GM23338 (cell line): ENCODE data around the gene YBEY. TPM values are rescaled to one million over a fixed set of nuclear protein-coding genes. Genes with fewer than 3 reads are reported as not detected.
A peak's percentile ranks its signal among the peaks of the same experiment; 100 is the strongest.
"Not testable (repeated sequence)": the region's sequence is repeated elsewhere in the genome, so short reads cannot be mapped to it uniquely, and the experiment has no call there.

Experiments
- ATAC-seq: fragments of 200-7000 bp; cut with Tn5 transposase; 3 replicates; pipeline ENCODE4 v1.9.1; 2020
- DNase-seq: peaks from one replicate; pipeline ENCODE4 v3.0.0-alpha.2; 2015; ENCODE audit warnings: low spot score
- H2AFZ ChIP-seq: fragments of 200-600 bp; sonication (generic); 2 replicates; pipeline ENCODE4 v1.8.0; 2016; ENCODE audit warnings: antibody characterized with exemption, mild to moderate bottlenecking, moderate library complexity
- H3F3A ChIP-seq: fragments of 200-600 bp; sonication (generic); replicated peaks from 2 replicates; pipeline ENCODE4 v1.8.0; 2017; ENCODE audit warnings: antibody characterized with exemption, mixed run types, low read depth
- H3K27ac ChIP-seq: fragments of 200-600 bp; sonication (generic); 2 replicates; pipeline ENCODE4 v1.6.1; 2016; ENCODE audit warnings: low read depth
- H3K27me3 ChIP-seq: fragments of 200-600 bp; sonication (generic); 2 replicates; pipeline ENCODE4 v1.8.0; 2016; ENCODE audit warnings: mild to moderate bottlenecking, mixed run types, moderate library complexity; ENCODE audit not compliant: insufficient read depth
- H3K36me3 ChIP-seq: fragments of 200-600 bp; sonication (generic); 2 replicates; pipeline ENCODE4 v1.8.0; 2016; ENCODE audit warnings: mild to moderate bottlenecking; ENCODE audit not compliant: insufficient read depth
- H3K4me1 ChIP-seq: fragments of 200-600 bp; sonication (generic); 2 replicates; pipeline ENCODE4 v1.8.0; 2016; ENCODE audit warnings: mild to moderate bottlenecking, moderate library complexity; ENCODE audit not compliant: insufficient read depth
- H3K4me2 ChIP-seq: fragments of 200-600 bp; sonication (generic); 2 replicates; pipeline ENCODE4 v1.7.1; 2017; ENCODE audit warnings: mixed run types
- H3K4me3 ChIP-seq: fragments of 200-600 bp; sonication (generic); 2 replicates; pipeline ENCODE4 v1.6.1; 2016; ENCODE audit warnings: mixed run types
- H3K79me2 ChIP-seq: fragments of 200-600 bp; sonication (generic); replicated peaks from 2 replicates; pipeline ENCODE4 v1.8.0; 2017; ENCODE audit warnings: mild to moderate bottlenecking; ENCODE audit not compliant: insufficient read depth
- H3K9me2 ChIP-seq: fragments of 200-600 bp; sonication (generic); 2 replicates; pipeline ENCODE4 v1.8.0; 2017; ENCODE audit not compliant: insufficient read depth
- H4K20me1 ChIP-seq: fragments of 200-600 bp; sonication (generic); replicated peaks from 2 replicates; pipeline ENCODE4 v1.8.0; 2017; ENCODE audit warnings: mild to moderate bottlenecking; ENCODE audit not compliant: insufficient read depth
- H3K27ac Mint-ChIP-seq: 2 replicates; pipeline ENCODE4 v1.8.0; 2020; ENCODE audit warnings: inconsistent platforms, mild to moderate bottlenecking, moderate library complexity, mixed read lengths
- H3K27me3 Mint-ChIP-seq: 3 replicates; pipeline ENCODE4 v1.8.0; 2022; ENCODE audit warnings: low read depth, mild to moderate bottlenecking, moderate library complexity, mixed read lengths, inconsistent platforms; ENCODE audit not compliant: insufficient read depth, poor library complexity
- H3K36me3 Mint-ChIP-seq: 3 replicates; pipeline ENCODE4 v1.8.0; 2021; ENCODE audit warnings: low read depth, mild to moderate bottlenecking, inconsistent platforms, moderate library complexity, mixed read lengths
- H3K4me1 Mint-ChIP-seq: 3 replicates; pipeline ENCODE4 v1.8.0; 2020; ENCODE audit warnings: mild to moderate bottlenecking, inconsistent platforms, mixed read lengths
- H3K4me3 Mint-ChIP-seq: 3 replicates; pipeline ENCODE4 v1.8.0; 2021; ENCODE audit warnings: moderate library complexity, mild to moderate bottlenecking, inconsistent platforms, mixed read lengths
- H3K9me3 Mint-ChIP-seq: 3 replicates; pipeline ENCODE4 v1.8.0; 2020; ENCODE audit warnings: moderate library complexity, mild to moderate bottlenecking, inconsistent platforms, mixed read lengths
- CREB1 ChIP-seq: fragments of 250-450 bp; sonication (Bioruptor Pico); IDR thresholded peaks from 2 replicates; pipeline ENCODE4 v1.5.0; 2020; ENCODE audit warnings: low read depth, mild to moderate bottlenecking, moderate library complexity
- CTCF ChIP-seq, 2 experiments: fragments of 200-600 bp in 1 of 2; sonication (generic) in 1 of 2; conservative IDR thresholded peaks; 2 replicates each; pipeline versions ENCODE4 v1.5.1 to v1.6.1; 2016 to 2017; ENCODE audit warnings: antibody characterized with exemption in 2 of 2, low read depth in 2 of 2, mild to moderate bottlenecking in 2 of 2, moderate library complexity in 1 of 2
- ETS1 ChIP-seq: IDR thresholded peaks from 2 replicates; pipeline ENCODE4 v1.6.1; 2016; ENCODE audit warnings: antibody characterized with exemption
- EZH2 ChIP-seq: fragments of 200-600 bp; sonication (generic); IDR thresholded peaks from one replicate; pipeline ENCODE4 v1.8.0; 2017; ENCODE audit warnings: antibody characterized with exemption, mild to moderate bottlenecking, low read depth; ENCODE audit not compliant: unreplicated experiment
- EZH2phosphoT487 ChIP-seq: fragments of 200-600 bp; sonication (generic); IDR thresholded peaks from one replicate; pipeline ENCODE4 v1.8.1; 2018; ENCODE audit warnings: antibody characterized with exemption; ENCODE audit not compliant: unreplicated experiment
- JUNB ChIP-seq: IDR thresholded peaks from one replicate; pipeline ENCODE4 v1.6.1; 2016; ENCODE audit warnings: antibody characterized with exemption; ENCODE audit not compliant: unreplicated experiment
- NANOG ChIP-seq: IDR thresholded peaks from 2 replicates; pipeline ENCODE4 v1.6.1; 2016; ENCODE audit warnings: antibody characterized with exemption, borderline replicate concordance
- STAT1 ChIP-seq: IDR thresholded peaks from one replicate; pipeline ENCODE4 v1.6.1; 2016; ENCODE audit warnings: antibody characterized with exemption; ENCODE audit not compliant: unreplicated experiment
- ZNF114 ChIP-seq: fragments of 250-450 bp; sonication (Bioruptor Pico); IDR thresholded peaks from 2 replicates; pipeline ENCODE4 v1.5.0; 2020; ENCODE audit warnings: mild to moderate bottlenecking, moderate library complexity
- ZNF331 ChIP-seq: fragments of 250-450 bp; sonication (Bioruptor Pico); IDR thresholded peaks from 2 replicates; pipeline ENCODE4 v1.5.0; 2020; ENCODE audit warnings: low read depth, mild to moderate bottlenecking, moderate library complexity
- polyA plus RNA-seq: library from polyadenylated mRNA; unstranded; fragments of >200 nt; fragmentation: Nextera tagmentation; extraction: Ambion mirVana; gene quantifications from 2 replicates; pipeline ENCODE4 v1.2.1, GENCODE V29; 2016
- total RNA-seq: library from RNA; depleted of rRNA; stranded (reverse); fragments of >200 nt; shearing (Covaris generic); gene quantifications from 2 replicates; pipeline ENCODE4 v1.2.3, GENCODE V29; 2014

YBEY gene
- total and polyA plus RNA-seq, 2 experiments from 2014 or later = 28.1 to 31.8 TPM

DNA sequence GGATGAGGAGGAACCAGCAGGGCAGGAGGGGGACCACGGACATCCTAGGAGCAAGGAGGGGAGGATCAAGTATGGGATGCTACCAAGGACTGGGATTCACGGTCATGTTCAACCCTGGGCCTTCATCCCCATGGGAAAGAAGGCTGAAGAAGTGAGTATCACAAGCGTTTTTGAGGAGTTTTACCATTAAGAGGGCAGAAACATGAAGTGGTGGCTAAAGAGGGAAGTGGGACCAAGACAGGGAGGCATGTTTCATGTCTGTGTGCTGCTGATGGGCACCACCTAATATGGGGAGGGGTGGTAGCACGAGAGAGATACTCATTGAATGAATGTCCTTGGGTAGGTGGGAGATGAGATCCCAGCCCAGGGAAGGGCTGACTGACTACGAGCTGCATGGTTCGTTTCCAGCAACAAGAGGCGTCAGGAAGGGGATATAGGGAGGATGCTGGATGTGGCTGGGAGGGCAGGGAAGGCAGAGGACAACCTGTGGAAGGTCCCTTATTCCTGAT is 46.3 kb upstream of the YBEY start:
- Histone ChIP-seq H3F3A (peaks cover 34% of the 10 kb centered on the region), H3K79me2 (peaks cover 11% of the 10 kb centered on the region), H4K20me1 (peaks cover 29% of the 10 kb centered on the region; the same call in 1 of the 2 replicates), H3K4me1 (no peaks in the 10 kb centered on the region), H3K27me3 (no peaks in the 10 kb centered on the region), H3K9me2 (no peaks in the 10 kb centered on the region), H2AFZ (no peak overlapping the region), H3K4me3 (no peak overlapping the region), H3K36me3 (peaks cover 61% of the 10 kb centered on the region), H3K27ac (no peak overlapping the region; the same call in 1 of the 2 replicates), H3K4me2 (no peak overlapping the region)
- Mint-ChIP-seq H3K27me3 (peaks cover 5% of the 10 kb centered on the region), H3K36me3 (peaks cover 82% of the 10 kb centered on the region), H3K4me3 (no peak overlapping the region), H3K4me1 (no peaks in the 10 kb centered on the region), H3K27ac (no peak overlapping the region), H3K9me3 (no peaks in the 10 kb centered on the region)
- TF ChIP-seq CREB1 (CRISPR knock-in tag) (no peak), EZH2 (no peak), EZH2phosphoT487 (no peak), ZNF114 (no peak), ZNF331 (no peak), ETS1 (no peak), JUNB (no peak), CTCF (conservative IDR thresholded peaks at IDR 0.05; ENCODE audit: low read depth in 2 of 2) (no peak), STAT1 (no peak), NANOG (no peak)
- DNase-seq (no peak), ATAC-seq (no peak)

DNA sequence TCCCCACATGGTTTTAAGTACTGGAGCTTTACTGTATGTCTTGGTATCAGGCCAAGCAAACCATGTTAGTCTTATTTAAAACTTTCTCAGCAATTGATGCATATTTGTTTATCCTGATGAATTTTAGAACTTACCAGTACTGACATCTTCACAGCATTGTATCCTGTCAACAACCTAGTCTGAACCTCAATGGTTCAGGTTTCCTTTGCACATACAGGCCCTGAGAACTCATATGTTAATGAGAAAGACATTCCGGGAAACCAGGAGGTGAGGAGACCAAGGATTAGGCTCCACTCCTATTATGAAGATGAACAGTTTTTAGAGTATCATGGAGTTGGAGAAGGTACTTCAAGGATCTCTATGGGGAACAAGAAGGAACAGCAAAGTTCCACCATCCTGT is 44.6 kb upstream of the YBEY start:
- peaks cover 26% of the 10 kb centered on the region for H3F3A ChIP-seq
- H3K4me1 Mint-ChIP-seq, H3K4me1 ChIP-seq, DNase-seq, H3K27ac Mint-ChIP-seq, H3K9me3 Mint-ChIP-seq, H3K9me2 ChIP-seq, ATAC-seq, H3K4me2 ChIP-seq, H3K4me3 Mint-ChIP-seq, H3K27me3 Mint-ChIP-seq, H2AFZ ChIP-seq, H3K79me2 ChIP-seq, H3K4me3 ChIP-seq, H3K27me3 ChIP-seq: not testable (repeated sequence)
- peak overlapping the region; percentile 32; the same call in 1 of the 2 replicates for H3K27ac ChIP-seq
- H4K20me1 ChIP-seq = peaks cover 20% of the 10 kb centered on the region; the same call in 1 of the 2 replicates
- peaks cover 60% of the 10 kb centered on the region for H3K36me3 ChIP-seq
- H3K36me3 Mint-ChIP-seq = peaks cover 82% of the 10 kb centered on the region
